GM19467 (cell line): ENCODE results near the gene CCDC80.

ENCODE experiments used
- ATAC-seq: cut with Tn5 transposase; IDR thresholded peaks from one replicate; pipeline ENCODE4 v1.9.1; 2021; ENCODE audit warnings: mild to moderate bottlenecking, moderate library complexity; ENCODE audit not compliant: unreplicated experiment

CCDC80 gene

DNA sequence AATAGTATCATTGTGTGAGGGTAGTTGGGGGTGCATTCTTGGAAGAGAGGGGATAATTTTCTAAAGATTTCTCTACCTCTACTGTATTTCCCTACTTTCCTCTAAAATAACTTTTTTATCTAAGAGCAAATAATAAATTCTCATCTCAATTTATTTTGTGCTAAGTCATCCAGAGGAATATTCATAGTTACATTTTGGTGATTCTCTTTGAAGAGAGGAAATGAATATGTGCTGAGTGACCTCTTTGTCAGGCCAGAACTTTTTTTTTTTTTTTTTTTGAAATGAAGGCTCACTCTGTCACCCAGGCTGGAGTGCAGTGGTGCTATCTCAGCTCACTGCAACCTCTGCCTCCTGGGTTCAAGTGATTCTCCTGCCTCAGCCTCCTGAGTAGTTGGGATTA, 15.1 kb upstream of the CCDC80 start:
- ATAC-seq, result no peak

DNA sequence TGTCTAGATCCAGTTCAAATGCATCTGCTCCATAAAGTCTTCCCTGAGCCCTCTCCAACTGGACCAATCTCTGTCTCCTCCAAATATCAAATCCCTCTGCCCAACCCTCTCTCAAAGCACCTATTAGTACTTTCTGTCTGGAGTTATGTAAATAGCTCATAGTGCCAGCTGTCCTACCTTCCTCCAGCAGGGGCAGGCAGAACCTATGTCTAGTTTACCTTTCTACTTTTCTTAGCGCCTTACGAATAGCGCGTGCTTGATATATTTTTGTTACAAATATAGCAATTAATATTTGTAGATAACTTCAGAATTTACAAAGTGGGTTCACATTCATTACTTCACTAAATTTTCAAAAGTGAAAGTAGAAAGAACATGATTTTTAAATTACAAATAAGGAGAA, 14.0 kb upstream of the CCDC80 start:
- ATAC-seq, result no peak

GRCh38 chr3:112654492-112654891, 13.5 kb upstream of the CCDC80 start:
- ATAC-seq, result no peak

GRCh38 chr3:112653881-112654300, 12.9 kb upstream of the CCDC80 start:
- no peak for ATAC-seq

- ATAC-seq, result no peak
Measured at GRCh38 chr3:112653209-112653871, 12.4 kb upstream of the CCDC80 start.

- no peak for ATAC-seq
Measured at GRCh38 chr3:112651516-112651915, 10.6 kb upstream of the CCDC80 start.

DNA sequence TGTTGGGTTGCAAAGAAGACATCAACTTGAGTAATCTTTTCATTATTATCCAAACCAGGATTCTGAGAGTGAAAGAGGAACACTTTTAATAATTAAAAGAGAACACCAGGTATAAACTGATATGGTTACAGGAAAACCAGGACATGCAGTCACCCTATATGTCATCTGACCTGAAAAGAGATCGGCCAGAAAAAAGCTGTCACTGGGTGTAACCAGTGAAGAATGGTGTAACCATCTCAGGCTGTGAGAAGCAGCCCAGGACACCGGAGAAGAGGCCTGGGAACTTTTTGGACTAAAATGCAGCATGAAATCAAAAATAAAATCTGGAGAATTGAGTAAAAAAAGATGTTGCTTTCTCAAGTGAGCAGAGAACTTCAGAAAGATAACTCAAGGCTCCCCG, 10.1 kb upstream of the CCDC80 start:
- ATAC-seq, result no peak

- ATAC-seq, result no peak
Measured at GRCh38 chr3:112650482-112650881, 9.5 kb upstream of the CCDC80 start.

- ATAC-seq, result no peak
Measured at GRCh38 chr3:112649478-112649735, 8.5 kb upstream of the CCDC80 start.

GRCh38 chr3:112647122-112647521, 6.2 kb upstream of the CCDC80 start:
- ATAC-seq, result no peak

- no peak for ATAC-seq
Measured at GRCh38 chr3:112646623-112647022, 5.7 kb upstream of the CCDC80 start.

GRCh38 chr3:112644453-112644852, 3.5 kb upstream of the CCDC80 start:
- ATAC-seq, result no peak

GRCh38 chr3:112643621-112644240, 2.8 kb upstream of the CCDC80 start:
- no peak for ATAC-seq

GRCh38 chr3:112642912-112643506, 2.1 kb upstream of the CCDC80 start:
- ATAC-seq, result peak; percentile 94

GRCh38 chr3:112640276-112640929, 540 bp downstream of the CCDC80 start:
- no peak for ATAC-seq

- ATAC-seq, result no peak
Measured at GRCh38 chr3:112639455-112640225, 1.3 kb downstream of the CCDC80 start.

DNA sequence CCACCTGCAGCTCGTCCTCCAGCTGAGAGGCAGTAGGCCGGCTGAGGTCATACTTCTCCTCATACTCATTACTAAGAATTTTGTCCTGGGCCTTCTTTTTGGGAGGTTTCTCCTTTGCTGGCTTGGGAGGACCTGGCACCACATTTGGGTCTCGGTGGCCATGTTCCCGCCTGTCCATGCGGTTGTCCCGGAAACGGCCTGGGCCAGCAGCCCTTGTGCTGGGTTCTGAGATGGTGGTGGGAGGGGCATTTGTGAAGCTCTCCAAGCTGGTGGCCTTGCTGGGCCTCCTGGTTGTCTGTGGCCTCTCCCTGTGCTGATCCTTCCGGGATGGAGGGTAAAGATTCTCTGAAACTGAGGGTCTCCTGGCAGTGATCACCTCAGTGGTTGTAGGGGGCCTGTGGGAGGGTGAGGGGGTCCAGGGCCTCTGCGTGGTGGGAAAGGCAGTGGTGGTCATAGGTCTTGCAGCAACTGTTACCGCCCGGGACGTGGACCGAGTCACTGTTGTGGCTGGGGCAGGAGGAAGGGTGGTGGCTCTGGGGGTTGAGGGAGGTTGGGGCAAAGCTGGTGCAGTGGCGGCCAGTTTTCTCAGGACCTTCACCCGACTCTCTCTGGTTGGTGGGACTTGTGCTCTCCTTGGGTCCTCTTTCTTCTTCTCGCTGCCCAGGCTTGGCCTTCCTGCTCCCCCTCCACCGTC, 2.5 kb downstream of the CCDC80 start:
- no peak for ATAC-seq

GRCh38 chr3:112637700-112638099, 3.2 kb downstream of the CCDC80 start:
- ATAC-seq, result no peak

GRCh38 chr3:112635674-112636073, 5.3 kb downstream of the CCDC80 start:
- ATAC-seq, result no peak

GRCh38 chr3:112634786-112635541, 6.0 kb downstream of the CCDC80 start:
- no peak for ATAC-seq
